ENCODE measurements around the gene LRRC49.

Gene LRRC49

GRCh38 chr15:71057143-71057542, 164.5 kb downstream of the LRRC49 start:
- DNase-seq, result no peak

GRCh38 chr15:71057581-71057980, 165.0 kb downstream of the LRRC49 start:
- no peak for DNase-seq

- no peak for DNase-seq
Observed at GRCh38 chr15:71060983-71061382, 168.4 kb downstream of the LRRC49 start.

GRCh38 chr15:71066983-71067382, 174.4 kb downstream of the LRRC49 start:
- DNase-seq, result no peak

GRCh38 chr15:71069693-71070092, 177.1 kb downstream of the LRRC49 start:
- no peak for DNase-seq

- no peak for DNase-seq
Observed at GRCh38 chr15:71071529-71071928, 178.9 kb downstream of the LRRC49 start.

- no peak for DNase-seq
Observed at GRCh38 chr15:71072423-71072822, 179.8 kb downstream of the LRRC49 start.

GRCh38 chr15:71078506-71079207, 186.0 kb downstream of the LRRC49 start:
- DNase-seq, result no peak

GRCh38 chr15:71079208-71080044, 186.8 kb downstream of the LRRC49 start:
- no peak for DNase-seq

- DNase-seq, result no peak
Observed at GRCh38 chr15:71080166-71080565, 187.5 kb downstream of the LRRC49 start.

- DNase-seq, result no peak
Observed at GRCh38 chr15:71080705-71081104, 188.1 kb downstream of the LRRC49 start.

- DNase-seq, result no peak
Observed at GRCh38 chr15:71082803-71083202, 190.2 kb downstream of the LRRC49 start.

- no peak for DNase-seq
Observed at GRCh38 chr15:71083349-71083748, 190.7 kb downstream of the LRRC49 start.

GRCh38 chr15:71084264-71084663, 191.6 kb downstream of the LRRC49 start:
- no peak for DNase-seq

- no peak for DNase-seq
Observed at GRCh38 chr15:71085809-71086208, 193.2 kb downstream of the LRRC49 start.

- no peak for DNase-seq
Observed at GRCh38 chr15:71088155-71088554, 195.5 kb downstream of the LRRC49 start.

- DNase-seq, result no peak
Observed at GRCh38 chr15:71088683-71089082, 196.1 kb downstream of the LRRC49 start.

- no peak for DNase-seq
Observed at GRCh38 chr15:71089801-71090200, 197.2 kb downstream of the LRRC49 start.

GRCh38 chr15:71091601-71092000, 199.0 kb downstream of the LRRC49 start:
- no peak for DNase-seq

GRCh38 chr15:71092056-71092600, 199.5 kb downstream of the LRRC49 start:
- no peak for DNase-seq

- DNase-seq, result no peak
Observed at GRCh38 chr15:71093054-71094024, 200.7 kb downstream of the LRRC49 start.

- DNase-seq, result no peak
Observed at GRCh38 chr15:71094137-71094536, 201.5 kb downstream of the LRRC49 start.

- DNase-seq, result no peak
Observed at GRCh38 chr15:71096676-71097075, 204.1 kb downstream of the LRRC49 start.
